Tibial nerve (tissue), 4 donors: ENCODE data around the gene METRN. TPM values are rescaled to one million over a fixed set of nuclear protein-coding genes. Genes with fewer than 3 reads are reported as not detected.

Source experiments
- DNase-seq, 2 donors: peaks; one replicate each; pipeline ENCODE4 v3.0.0-alpha.2; 2019; ENCODE audit warnings: low spot score in 2 of 2
- H3K27ac ChIP-seq, 4 donors: fragments of 200-600 bp; sonication (generic) in 3 of 4; one replicate each; pipeline ENCODE4 v1.5.1; 2017 to 2019; ENCODE audit warnings: mild to moderate bottlenecking in 1 of 4
- H3K27me3 ChIP-seq, 2 donors: fragments of 200-600 bp; sonication (generic) in 1 of 2; one replicate each; pipeline versions ENCODE4 v1.5.1 to v1.6.0; 2017 to 2019
- H3K36me3 ChIP-seq, 3 donors: fragments of 200-600 bp; sonication (generic); one replicate each; pipeline ENCODE4 v1.5.1; 2018 to 2019
- H3K4me1 ChIP-seq, 4 donors: fragments of 200-600 bp; sonication (generic) in 3 of 4; one replicate each; pipeline ENCODE4 v1.5.1; 2017 to 2019
- H3K4me3 ChIP-seq, 4 donors: fragments of 200-600 bp; sonication (generic) in 3 of 4; one replicate each; pipeline ENCODE4 v1.5.1; 2017 to 2019; ENCODE audit warnings: mild to moderate bottlenecking in 1 of 4, moderate library complexity in 1 of 4
- H3K9me3 ChIP-seq, 4 donors: fragments of 200-600 bp; sonication (generic) in 3 of 4; one replicate each; pipeline ENCODE4 v1.5.1; 2017 to 2019
- CTCF ChIP-seq, 5 experiments: fragments of 200-600 bp in 3 of 5; fragments of 450-650 bp in 2 of 5; sonication (generic) in 3 of 5; IDR thresholded peaks; one replicate each; pipeline ENCODE4 v1.5.1; 2016 to 2019; ENCODE audit warnings: antibody characterized with exemption in 5 of 5, mild to moderate bottlenecking in 3 of 5, moderate library complexity in 2 of 5
- EP300 ChIP-seq, 2 donors: sonication (generic); formaldehyde crosslinking; IDR thresholded peaks; one replicate each; pipeline ENCODE4 v1.6.1; 2017; ENCODE audit warnings: antibody characterized with exemption in 2 of 2, mild to moderate bottlenecking in 1 of 2
- POLR2A ChIP-seq, 2 donors: fragments of 450-650 bp; IDR thresholded peaks; one replicate each; pipeline ENCODE4 v1.6.1; 2017; ENCODE audit warnings: antibody characterized with exemption in 2 of 2, mild to moderate bottlenecking in 2 of 2, moderate library complexity in 2 of 2
- WGBS, 2 donors: methylation state at CpG; one replicate each; pipeline ENCODE4 v1.1.5; 2018; 5-methylcytosine and 5-hydroxymethylcytosine counted together
- total RNA-seq, 4 donors: library from RNA; depleted of rRNA; stranded (reverse); fragments of >200 nt; gene quantifications; one replicate each; pipeline ENCODE4 v1.1.0, GENCODE V29; 2016

METRN gene
- total RNA-seq, 4 donors from 2014 or later: 78.8 to 131 (median 108) TPM

GRCh38 chr16:708019-708418, 6.9 kb upstream of the METRN start:
- peaks cover 0 to 47% (median 7%) of the 10 kb centered on the region in 4 donors for H3K4me1 ChIP-seq
- WGBS, 2 donors: 54 to 57% methylated on average over 3 of the region's 3 CpGs
- no peak for DNase-seq
- H3K9me3 ChIP-seq: no peaks in the 10 kb centered on the region
- H3K27ac ChIP-seq: no peak overlapping the region
- TF ChIP-seq CTCF (IDR thresholded peaks at IDR 0.05) (no peak), POLR2A (IDR thresholded peaks at IDR 0.05) (no peak), EP300 (IDR thresholded peaks at IDR 0.05) (no peak)
- peaks cover 2 to 79% of the 10 kb centered on the region in 2 donors for H3K27me3 ChIP-seq
- no peak overlapping the region for H3K4me3 ChIP-seq
- H3K36me3 ChIP-seq: no peaks in the 10 kb centered on the region

- H3K9me3 ChIP-seq: no peaks in the 10 kb centered on the region
- no peak for DNase-seq
- H3K27me3 ChIP-seq: peaks cover 2 to 69% of the 10 kb centered on the region in 2 donors
- TF ChIP-seq CTCF (IDR thresholded peaks at IDR 0.05): no peak
- no peak for TF ChIP-seq EP300 (IDR thresholded peaks at IDR 0.05)
- no peak for TF ChIP-seq POLR2A (IDR thresholded peaks at IDR 0.05)
- no peak overlapping the region for H3K4me3 ChIP-seq
- H3K27ac ChIP-seq: no peak overlapping the region
- no peaks in the 10 kb centered on the region for H3K36me3 ChIP-seq
- H3K4me1 ChIP-seq: peaks cover 0 to 49% (median 7%) of the 10 kb centered on the region in 4 donors
- 79 to 90% methylated on average over 3 to 4 of the region's 4 CpGs for WGBS, 2 donors
Observed at GRCh38 chr16:708959-709358, 6.0 kb upstream of the METRN start.

- Histone ChIP-seq H3K9me3 (no peaks in the 10 kb centered on the region), H3K36me3 (no peaks in the 10 kb centered on the region), H3K4me3 (no peak overlapping the region), H3K27me3 (peaks cover 2 to 61% of the 10 kb centered on the region in 2 donors), H3K27ac (no peak overlapping the region), H3K4me1 (peaks cover 0 to 54% (median 13%) of the 10 kb centered on the region in 4 donors)
- 17 to 20% methylated on average over 19 to 29 of the region's 30 CpGs for WGBS, 2 donors
- no peak for DNase-seq
- TF ChIP-seq EP300 (IDR thresholded peaks at IDR 0.05): no peak
- no peak for TF ChIP-seq CTCF (IDR thresholded peaks at IDR 0.05)
- TF ChIP-seq POLR2A (IDR thresholded peaks at IDR 0.05): no peak
Observed at GRCh38 chr16:709566-710499, 5.1 kb upstream of the METRN start.

GRCh38 chr16:710500-711075, 4.3 kb upstream of the METRN start:
- no peak overlapping the region for H3K4me3 ChIP-seq
- no peak for TF ChIP-seq EP300 (IDR thresholded peaks at IDR 0.05)
- no peak for TF ChIP-seq POLR2A (IDR thresholded peaks at IDR 0.05)
- no peak for TF ChIP-seq CTCF (IDR thresholded peaks at IDR 0.05)
- no peaks in the 10 kb centered on the region for H3K36me3 ChIP-seq
- DNase-seq: no peak
- H3K4me1 ChIP-seq: peaks cover 0 to 50% (median 13%) of the 10 kb centered on the region in 4 donors
- no peaks in the 10 kb centered on the region for H3K9me3 ChIP-seq
- H3K27ac ChIP-seq: no peak overlapping the region
- peaks cover 2 to 57% of the 10 kb centered on the region in 2 donors for H3K27me3 ChIP-seq
- 58 to 59% methylated on average over 11 to 15 of the region's 21 CpGs for WGBS, 2 donors

- Histone ChIP-seq H3K27ac (no peak overlapping the region), H3K4me1 (peaks cover 0 to 52% (median 16%) of the 10 kb centered on the region in 4 donors), H3K9me3 (no peaks in the 10 kb centered on the region), H3K4me3 (no peak overlapping the region), H3K27me3 (peaks cover 2 to 55% of the 10 kb centered on the region in 2 donors), H3K36me3 (no peaks in the 10 kb centered on the region)
- 73% methylated on average over 12 of the region's 12 CpGs for WGBS, 2 donors
- DNase-seq: no peak
- no peak for TF ChIP-seq EP300 (IDR thresholded peaks at IDR 0.05)
- no peak for TF ChIP-seq CTCF (IDR thresholded peaks at IDR 0.05)
- TF ChIP-seq POLR2A (IDR thresholded peaks at IDR 0.05): no peak
Observed at GRCh38 chr16:711084-711483, 3.8 kb upstream of the METRN start.
